SK-N-SH (cell line): ENCODE data around the gene PAPOLB. TPM values are rescaled to one million over a fixed set of nuclear protein-coding genes. Genes with fewer than 3 reads are reported as not detected.

ENCODE experiments used
- CTCF ChIA-PET: fragments of 300-600, 350-600 bp; formaldehyde crosslinking; extraction: SDS; loops from one replicate; lab custom pipeline; 2021; lab: Yijun Ruan, JAX
- POLR2A ChIA-PET: fragments of 350-600 bp; sonication (Branson Sonifier 250); formaldehyde crosslinking; extraction: SDS; loops from one replicate; lab custom pipeline; 2020; ENCODE audit warnings: antibody characterized with exemption, inconsistent platforms; lab: Yijun Ruan, JAX
- DNase-seq: peaks from one replicate; pipeline ENCODE4 v3.0.0; 2012
- H2AFZ ChIP-seq: fragments of 200-600 bp; sonication (generic); 2 replicates; pipeline ENCODE4 v1.8.1; 2016; ENCODE audit warnings: antibody characterized with exemption, mild to moderate bottlenecking, low read depth
- H3F3A ChIP-seq: fragments of 200-600 bp; sonication (generic); replicated peaks from 2 replicates; pipeline ENCODE3; 2016; ENCODE audit warnings: antibody characterized with exemption, mild to moderate bottlenecking; ENCODE audit not compliant: insufficient read depth
- H3K27ac ChIP-seq, 2 experiments: fragments of 200-500 bp in 1 of 2; fragments of 200-600 bp in 1 of 2; sonication (Bioruptor generic) in 1 of 2; sonication (generic), shearing (Covaris generic) in 1 of 2; 2 replicates each; pipeline versions ENCODE4 v1.5.1 to v1.6.1; 2014 to 2016; ENCODE audit warnings: low read depth in 2 of 2, inconsistent platforms in 1 of 2, low read length in 1 of 2, mild to moderate bottlenecking in 1 of 2, mixed read lengths in 1 of 2
- H3K27me3 ChIP-seq: fragments of 200-600 bp; sonication (generic), shearing (Covaris generic); 2 replicates; pipeline ENCODE4 v1.6.1; 2016; ENCODE audit warnings: mixed run types; ENCODE audit not compliant: insufficient read depth
- H3K36me3 ChIP-seq, 2 experiments: fragments of 200-500 bp in 1 of 2; fragments of 200-600 bp in 1 of 2; sonication (Bioruptor generic) in 1 of 2; sonication (generic) in 1 of 2; replicated peaks in 1 of 2; 2 replicates each; pipeline versions ENCODE3 to v1.5.1; 2014 to 2016; ENCODE audit warnings: low read length in 1 of 2, mild to moderate bottlenecking in 1 of 2; ENCODE audit not compliant: insufficient read depth in 2 of 2, control insufficient read depth in 1 of 2
- H3K4me1 ChIP-seq, 2 experiments: fragments of 200-500 bp in 1 of 2; fragments of 200-600 bp in 1 of 2; sonication (Bioruptor generic) in 1 of 2; sonication (generic), shearing (Covaris generic) in 1 of 2; 2 replicates each; pipeline versions ENCODE4 v1.5.1 to v1.6.1; 2014 to 2016; ENCODE audit warnings: low read depth in 1 of 2, low read length in 1 of 2, mixed run types in 1 of 2; ENCODE audit not compliant: insufficient read depth in 2 of 2, control insufficient read depth in 1 of 2
- H3K4me2 ChIP-seq: fragments of 200-600 bp; sonication (generic), shearing (Covaris generic); 2 replicates; pipeline ENCODE4 v1.6.1; 2017; ENCODE audit warnings: mixed run types
- H3K4me3 ChIP-seq, 2 experiments: fragments of 200-500 bp in 1 of 2; fragments of 200-600 bp in 1 of 2; sonication (Bioruptor generic) in 1 of 2; sonication (generic), shearing (Covaris generic) in 1 of 2; 2 replicates each; pipeline versions ENCODE4 v1.5.1 to v1.8.1; 2014 to 2016; ENCODE audit warnings: low read depth in 2 of 2, inconsistent platforms in 1 of 2, low read length in 1 of 2, mild to moderate bottlenecking in 1 of 2, mixed read lengths in 1 of 2, moderate library complexity in 1 of 2
- H3K79me2 ChIP-seq: fragments of 200-600 bp; sonication (generic); 2 replicates; pipeline ENCODE4 v1.8.1; 2017; ENCODE audit warnings: mild to moderate bottlenecking; ENCODE audit not compliant: insufficient read depth
- H3K9ac ChIP-seq: fragments of 200-600 bp; sonication (generic); 2 replicates; pipeline ENCODE4 v1.6.1; 2017; ENCODE audit warnings: mixed run types
- H3K9me2 ChIP-seq: fragments of 200-600 bp; sonication (generic); 2 replicates; pipeline ENCODE4 v1.6.1; 2017; ENCODE audit warnings: mixed run types
- H3K9me3 ChIP-seq: fragments of 200-600 bp; sonication (generic); 2 replicates; pipeline ENCODE4 v1.6.1; 2017; ENCODE audit warnings: mixed run types, mild to moderate bottlenecking, moderate library complexity
- H4K20me1 ChIP-seq: fragments of 200-600 bp; sonication (generic); 2 replicates; pipeline ENCODE4 v1.6.1; 2017; ENCODE audit warnings: mild to moderate bottlenecking, mixed run types; ENCODE audit not compliant: insufficient read depth
- FOXM1 ChIP-seq: IDR thresholded peaks from 2 replicates; pipeline ENCODE4 v1.4.0; 2012; ENCODE audit warnings: low read depth, mild to moderate bottlenecking
- GABPA ChIP-seq: IDR thresholded peaks from 2 replicates; pipeline ENCODE4 v1.4.0; 2012; ENCODE audit warnings: low read depth, mild to moderate bottlenecking
- GATA2 ChIP-seq: sonication (generic); formaldehyde crosslinking; IDR thresholded peaks from 2 replicates; pipeline ENCODE4 v1.5.0; 2020; ENCODE audit warnings: mild to moderate bottlenecking, missing genetic modification reagents
- MXI1 ChIP-seq: IDR thresholded peaks from 2 replicates; pipeline ENCODE4 v1.6.1; 2012; ENCODE audit warnings: mild to moderate bottlenecking, low read depth, low read length, improper control_type of control experiment
- POLR2AphosphoS5 ChIP-seq: IDR thresholded peaks from 2 replicates; pipeline ENCODE4 v1.6.1; 2012; ENCODE audit warnings: low read depth, low read length
- SMC3 ChIP-seq: IDR thresholded peaks from 2 replicates; pipeline ENCODE4 v1.6.1; 2012; ENCODE audit warnings: low read depth, low read length, improper control_type of control experiment
- TCF12 ChIP-seq: IDR thresholded peaks from 2 replicates; pipeline ENCODE4 v1.4.0; 2012
- YY1 ChIP-seq: IDR thresholded peaks from 2 replicates; pipeline ENCODE4 v1.4.0; 2012; ENCODE audit warnings: low read depth, mild to moderate bottlenecking
- WGBS: methylation state at CpG from one replicate; pipeline ENCODE4 v1.1.6; 2017; ENCODE audit warnings: low lambda C conversion rate; 5-methylcytosine and 5-hydroxymethylcytosine counted together
- polyA plus RNA-seq, 3 experiments: library from polyadenylated mRNA; depleted of rRNA; stranded (reverse); fragments of >200 nt; gene quantifications; 2 replicates each; pipeline ENCODE4 v1.2.3, GENCODE V29; 2012
- TF ChIP-seq, protein P1 (sequence below): fragments of 200-600 bp; sonication (generic); IDR thresholded peaks from 2 replicates; pipeline ENCODE4 v1.6.1; 2017; ENCODE audit warnings: antibody characterized with exemption, mild to moderate bottlenecking, moderate library complexity
- TF ChIP-seq, protein P2 (sequence below): IDR thresholded peaks from 2 replicates; pipeline ENCODE4 v1.4.0; 2012; ENCODE audit warnings: low read depth, borderline replicate concordance
- TF ChIP-seq, protein P3 (sequence below): fragments of 150-350 bp; IDR thresholded peaks from 2 replicates; pipeline ENCODE4 v1.6.1; 2016; ENCODE audit warnings: mild to moderate bottlenecking, low read depth, low read length
- TF ChIP-seq, protein P4 (sequence below): IDR thresholded peaks from 2 replicates; pipeline ENCODE4 v1.4.0; 2012; ENCODE audit warnings: low read depth, borderline replicate concordance
- TF ChIP-seq, protein P5 (sequence below): IDR thresholded peaks from 2 replicates; pipeline ENCODE4 v1.6.1; 2012; ENCODE audit warnings: mild to moderate bottlenecking, low read depth, low read length, moderate library complexity

Gene PAPOLB
- polyA plus RNA-seq, 1 of the 3 experiments (the other 2 are of a cell fraction), result not detected

DNA sequence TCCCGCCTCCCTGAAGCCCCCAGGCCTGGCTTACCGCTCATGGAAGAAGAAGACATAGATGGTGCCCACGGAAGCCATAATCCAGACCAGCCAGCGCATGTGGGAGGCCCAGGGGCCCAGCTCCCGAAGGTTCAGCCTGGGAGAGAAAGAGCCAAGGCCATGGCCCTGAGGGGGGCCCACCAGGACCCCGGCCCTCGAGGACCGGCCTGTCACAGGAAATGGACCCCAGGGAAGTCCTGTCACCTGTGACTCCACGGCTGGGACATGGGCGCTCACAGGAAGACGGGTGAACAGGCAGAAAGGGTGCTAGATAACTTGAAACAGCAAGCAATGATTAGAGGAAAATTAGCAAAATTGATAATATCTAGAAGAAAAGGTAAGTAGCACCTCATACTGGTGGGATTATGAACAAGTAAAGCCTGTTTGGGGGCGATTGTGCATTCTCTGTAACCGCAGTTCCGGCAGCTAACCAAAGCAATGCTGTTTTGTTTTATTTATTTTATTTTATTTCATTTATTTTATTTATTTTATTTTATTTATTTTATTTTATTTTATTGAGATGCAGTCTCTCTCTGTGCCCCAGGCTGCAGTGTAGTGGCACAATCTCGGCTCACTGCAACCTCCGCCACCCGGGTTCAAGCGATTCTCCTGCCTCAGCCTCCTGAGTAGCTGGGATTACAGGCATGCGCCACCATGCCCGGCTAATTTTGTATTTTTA, 49.4 kb upstream of the PAPOLB start (continued):
- TF ChIP-seq, protein P1, sequence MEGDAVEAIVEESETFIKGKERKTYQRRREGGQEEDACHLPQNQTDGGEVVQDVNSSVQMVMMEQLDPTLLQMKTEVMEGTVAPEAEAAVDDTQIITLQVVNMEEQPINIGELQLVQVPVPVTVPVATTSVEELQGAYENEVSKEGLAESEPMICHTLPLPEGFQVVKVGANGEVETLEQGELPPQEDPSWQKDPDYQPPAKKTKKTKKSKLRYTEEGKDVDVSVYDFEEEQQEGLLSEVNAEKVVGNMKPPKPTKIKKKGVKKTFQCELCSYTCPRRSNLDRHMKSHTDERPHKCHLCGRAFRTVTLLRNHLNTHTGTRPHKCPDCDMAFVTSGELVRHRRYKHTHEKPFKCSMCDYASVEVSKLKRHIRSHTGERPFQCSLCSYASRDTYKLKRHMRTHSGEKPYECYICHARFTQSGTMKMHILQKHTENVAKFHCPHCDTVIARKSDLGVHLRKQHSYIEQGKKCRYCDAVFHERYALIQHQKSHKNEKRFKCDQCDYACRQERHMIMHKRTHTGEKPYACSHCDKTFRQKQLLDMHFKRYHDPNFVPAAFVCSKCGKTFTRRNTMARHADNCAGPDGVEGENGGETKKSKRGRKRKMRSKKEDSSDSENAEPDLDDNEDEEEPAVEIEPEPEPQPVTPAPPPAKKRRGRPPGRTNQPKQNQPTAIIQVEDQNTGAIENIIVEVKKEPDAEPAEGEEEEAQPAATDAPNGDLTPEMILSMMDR, result no peak
- TF ChIP-seq, protein P2, sequence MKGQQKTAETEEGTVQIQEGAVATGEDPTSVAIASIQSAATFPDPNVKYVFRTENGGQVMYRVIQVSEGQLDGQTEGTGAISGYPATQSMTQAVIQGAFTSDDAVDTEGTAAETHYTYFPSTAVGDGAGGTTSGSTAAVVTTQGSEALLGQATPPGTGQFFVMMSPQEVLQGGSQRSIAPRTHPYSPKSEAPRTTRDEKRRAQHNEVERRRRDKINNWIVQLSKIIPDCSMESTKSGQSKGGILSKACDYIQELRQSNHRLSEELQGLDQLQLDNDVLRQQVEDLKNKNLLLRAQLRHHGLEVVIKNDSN, result no peak
- TF ChIP-seq TCF12, result no peak

DNA sequence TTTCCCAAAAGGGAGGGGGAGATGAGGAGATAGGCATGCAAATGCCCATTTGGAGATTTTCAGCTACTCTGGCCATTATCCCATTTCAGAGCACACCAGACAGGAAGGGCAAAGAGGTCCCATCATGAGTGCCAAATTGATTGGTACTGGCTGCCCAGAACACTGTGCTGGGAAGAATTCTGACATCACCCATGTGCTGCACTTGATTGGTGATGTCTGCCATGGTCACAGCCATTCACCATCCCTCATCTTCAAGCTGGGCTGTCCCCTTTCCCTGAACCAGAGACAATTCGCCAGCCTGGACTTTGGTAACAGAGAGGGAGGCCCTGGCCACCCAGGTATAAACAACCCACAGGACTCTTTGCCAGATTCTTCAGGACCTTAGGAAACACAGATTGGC, 44.9 kb upstream of the PAPOLB start:
- Histone ChIP-seq H3K4me1 (peaks cover 0 to 2% of the 10 kb centered on the region in 2 experiments; a peak in 1 of 4 replicates), H3K4me2 (no peak overlapping the region), H3K27me3 (peaks cover 4% of the 10 kb centered on the region; the same call in 1 of the 2 replicates), H3K9me2 (no peaks in the 10 kb centered on the region), H3K79me2 (no peaks in the 10 kb centered on the region), H2AFZ (no peak overlapping the region), H3K4me3 (no peak overlapping the region), H3K9ac (no peak overlapping the region), H3K9me3 (no peaks in the 10 kb centered on the region), H3F3A (no peaks in the 10 kb centered on the region), H3K36me3 (no peaks in the 10 kb centered on the region), H3K27ac (no peak overlapping the region), H4K20me1 (no peaks in the 10 kb centered on the region)
- DNase-seq, result no peak
- 56% methylated on average over 1 of the region's 1 CpG for WGBS
- ChIA-PET POLR2A (no interaction called here), CTCF (interaction anchor here (1.1 kb wide), 2 partner anchors 24 to 47 kb away, joined by 3 read pairs; no protein-coding TSS in a partner anchor)
- TF ChIP-seq, protein P3, sequence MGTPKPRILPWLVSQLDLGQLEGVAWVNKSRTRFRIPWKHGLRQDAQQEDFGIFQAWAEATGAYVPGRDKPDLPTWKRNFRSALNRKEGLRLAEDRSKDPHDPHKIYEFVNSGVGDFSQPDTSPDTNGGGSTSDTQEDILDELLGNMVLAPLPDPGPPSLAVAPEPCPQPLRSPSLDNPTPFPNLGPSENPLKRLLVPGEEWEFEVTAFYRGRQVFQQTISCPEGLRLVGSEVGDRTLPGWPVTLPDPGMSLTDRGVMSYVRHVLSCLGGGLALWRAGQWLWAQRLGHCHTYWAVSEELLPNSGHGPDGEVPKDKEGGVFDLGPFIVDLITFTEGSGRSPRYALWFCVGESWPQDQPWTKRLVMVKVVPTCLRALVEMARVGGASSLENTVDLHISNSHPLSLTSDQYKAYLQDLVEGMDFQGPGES, result no peak
- TF ChIP-seq, protein P2, result no peak
- TF ChIP-seq FOXM1 (no peak), POLR2AphosphoS5 (no peak), SMC3 (no peak), YY1 (no peak), GATA2 (CRISPR knock-in tag) (no peak)

DNA sequence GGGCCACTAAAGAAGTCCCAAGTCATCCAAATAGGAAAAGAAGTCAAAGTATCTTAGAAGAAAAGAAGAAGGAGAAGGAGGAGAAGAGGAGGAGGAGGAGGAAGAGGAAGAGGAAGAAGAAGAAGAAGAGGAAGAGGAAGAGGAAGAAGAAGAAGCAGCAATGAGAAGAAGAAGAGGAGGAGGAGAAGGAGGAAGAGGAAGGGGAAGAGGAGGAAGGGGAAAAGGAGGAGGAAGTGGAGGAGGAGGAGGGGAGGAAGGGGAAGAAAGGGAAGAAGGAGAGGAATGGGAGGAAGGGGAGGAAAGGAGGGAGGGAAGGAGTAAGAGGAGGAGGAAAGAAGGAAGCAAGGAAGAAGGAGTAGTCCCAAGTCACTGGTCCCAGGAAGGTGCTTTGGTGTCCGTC, 43.3 kb upstream of the PAPOLB start:
- H3K9ac ChIP-seq, result no peak overlapping the region
- no peak overlapping the region for H3K4me2 ChIP-seq
- H3K9me3 ChIP-seq, result no peaks in the 10 kb centered on the region
- no peak overlapping the region for H3K4me3 ChIP-seq
- WGBS, result 81% methylated on average over 1 of the region's 1 CpG
- TF ChIP-seq GABPA (no peak), TCF12 (no peak), GATA2 (CRISPR knock-in tag) (no peak), MXI1 (no peak)
- TF ChIP-seq, protein P4, sequence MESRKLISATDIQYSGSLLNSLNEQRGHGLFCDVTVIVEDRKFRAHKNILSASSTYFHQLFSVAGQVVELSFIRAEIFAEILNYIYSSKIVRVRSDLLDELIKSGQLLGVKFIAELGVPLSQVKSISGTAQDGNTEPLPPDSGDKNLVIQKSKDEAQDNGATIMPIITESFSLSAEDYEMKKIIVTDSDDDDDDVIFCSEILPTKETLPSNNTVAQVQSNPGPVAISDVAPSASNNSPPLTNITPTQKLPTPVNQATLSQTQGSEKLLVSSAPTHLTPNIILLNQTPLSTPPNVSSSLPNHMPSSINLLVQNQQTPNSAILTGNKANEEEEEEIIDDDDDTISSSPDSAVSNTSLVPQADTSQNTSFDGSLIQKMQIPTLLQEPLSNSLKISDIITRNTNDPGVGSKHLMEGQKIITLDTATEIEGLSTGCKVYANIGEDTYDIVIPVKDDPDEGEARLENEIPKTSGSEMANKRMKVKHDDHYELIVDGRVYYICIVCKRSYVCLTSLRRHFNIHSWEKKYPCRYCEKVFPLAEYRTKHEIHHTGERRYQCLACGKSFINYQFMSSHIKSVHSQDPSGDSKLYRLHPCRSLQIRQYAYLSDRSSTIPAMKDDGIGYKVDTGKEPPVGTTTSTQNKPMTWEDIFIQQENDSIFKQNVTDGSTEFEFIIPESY, result no peak
- TF ChIP-seq, protein P5, sequence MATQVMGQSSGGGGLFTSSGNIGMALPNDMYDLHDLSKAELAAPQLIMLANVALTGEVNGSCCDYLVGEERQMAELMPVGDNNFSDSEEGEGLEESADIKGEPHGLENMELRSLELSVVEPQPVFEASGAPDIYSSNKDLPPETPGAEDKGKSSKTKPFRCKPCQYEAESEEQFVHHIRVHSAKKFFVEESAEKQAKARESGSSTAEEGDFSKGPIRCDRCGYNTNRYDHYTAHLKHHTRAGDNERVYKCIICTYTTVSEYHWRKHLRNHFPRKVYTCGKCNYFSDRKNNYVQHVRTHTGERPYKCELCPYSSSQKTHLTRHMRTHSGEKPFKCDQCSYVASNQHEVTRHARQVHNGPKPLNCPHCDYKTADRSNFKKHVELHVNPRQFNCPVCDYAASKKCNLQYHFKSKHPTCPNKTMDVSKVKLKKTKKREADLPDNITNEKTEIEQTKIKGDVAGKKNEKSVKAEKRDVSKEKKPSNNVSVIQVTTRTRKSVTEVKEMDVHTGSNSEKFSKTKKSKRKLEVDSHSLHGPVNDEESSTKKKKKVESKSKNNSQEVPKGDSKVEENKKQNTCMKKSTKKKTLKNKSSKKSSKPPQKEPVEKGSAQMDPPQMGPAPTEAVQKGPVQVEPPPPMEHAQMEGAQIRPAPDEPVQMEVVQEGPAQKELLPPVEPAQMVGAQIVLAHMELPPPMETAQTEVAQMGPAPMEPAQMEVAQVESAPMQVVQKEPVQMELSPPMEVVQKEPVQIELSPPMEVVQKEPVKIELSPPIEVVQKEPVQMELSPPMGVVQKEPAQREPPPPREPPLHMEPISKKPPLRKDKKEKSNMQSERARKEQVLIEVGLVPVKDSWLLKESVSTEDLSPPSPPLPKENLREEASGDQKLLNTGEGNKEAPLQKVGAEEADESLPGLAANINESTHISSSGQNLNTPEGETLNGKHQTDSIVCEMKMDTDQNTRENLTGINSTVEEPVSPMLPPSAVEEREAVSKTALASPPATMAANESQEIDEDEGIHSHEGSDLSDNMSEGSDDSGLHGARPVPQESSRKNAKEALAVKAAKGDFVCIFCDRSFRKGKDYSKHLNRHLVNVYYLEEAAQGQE, result no peak
- CTCF ChIA-PET, result no interaction called here
- POLR2A ChIA-PET, result no interaction called here
- no peaks in the 10 kb centered on the region for H3K79me2 ChIP-seq
- H3K9me2 ChIP-seq, result no peaks in the 10 kb centered on the region
- H2AFZ ChIP-seq, result no peak overlapping the region
- DNase-seq, result no peak
- H3F3A ChIP-seq, result no peaks in the 10 kb centered on the region
- H3K27me3 ChIP-seq, result peaks cover 4% of the 10 kb centered on the region; the same call in 1 of the 2 replicates
- no peaks in the 10 kb centered on the region for H3K36me3 ChIP-seq
- H4K20me1 ChIP-seq, result no peaks in the 10 kb centered on the region
- peaks cover 0 to 2% of the 10 kb centered on the region in 2 experiments; a peak in 1 of 4 replicates for H3K4me1 ChIP-seq
- H3K27ac ChIP-seq, result no peak overlapping the region
